ENCODE results near the gene RPS19BP1.

Gene RPS19BP1

GRCh38 chr22:39487826-39488520 is 44.6 kb downstream of the RPS19BP1 start:
- H3K27ac ChIP-seq = no peak overlapping the region
- in situ Hi-C loops (cut with HindIII; ENCODE audit: low pct_ligation_motif_present, low sequenced_read_pairs) = no loop called here
- H3K4me3 ChIP-seq (ENCODE audit: low read depth, low read length) = no peak overlapping the region
- TF ChIP-seq CTCF (IDR thresholded peaks at IDR 0.05; ENCODE audit: low read depth, low read length, missing control alignments) = no peak
- DNase-seq = no peak
- H3K36me3 ChIP-seq (replicated peaks) = no peaks in the 10 kb centered on the region
- no peaks in the 10 kb centered on the region for H3K27me3 ChIP-seq (replicated peaks)

GRCh38 chr22:39486951-39487825 is 45.4 kb downstream of the RPS19BP1 start:
- Histone ChIP-seq H3K27me3 (replicated peaks) (no peaks in the 10 kb centered on the region), H3K27ac (no peak overlapping the region), H3K4me3 (ENCODE audit: low read depth, low read length) (no peak overlapping the region), H3K36me3 (replicated peaks) (no peaks in the 10 kb centered on the region)
- no peak for TF ChIP-seq CTCF (IDR thresholded peaks at IDR 0.05; ENCODE audit: low read depth, low read length, missing control alignments)
- no peak for DNase-seq
- in situ Hi-C loops (cut with HindIII; ENCODE audit: low pct_ligation_motif_present, low sequenced_read_pairs) = no loop called here

- DNase-seq = no peak
- no peak overlapping the region for H3K27ac ChIP-seq
- H3K4me3 ChIP-seq (ENCODE audit: low read depth, low read length) = no peak overlapping the region
- no peak for TF ChIP-seq CTCF (IDR thresholded peaks at IDR 0.05; ENCODE audit: low read depth, low read length, missing control alignments)
- H3K36me3 ChIP-seq (replicated peaks) = no peaks in the 10 kb centered on the region
- in situ Hi-C loops (cut with HindIII; ENCODE audit: low pct_ligation_motif_present, low sequenced_read_pairs) = no loop called here
- H3K27me3 ChIP-seq (replicated peaks) = no peaks in the 10 kb centered on the region
These were observed 49.8 kb downstream of the RPS19BP1 start for GRCh38 chr22:39482768-39483167.

GRCh38 chr22:39481595-39481994 is 51.0 kb downstream of the RPS19BP1 start:
- DNase-seq = no peak
- Histone ChIP-seq H3K36me3 (replicated peaks) (no peaks in the 10 kb centered on the region), H3K27ac (no peak overlapping the region), H3K4me3 (ENCODE audit: low read depth, low read length) (no peak overlapping the region), H3K27me3 (replicated peaks) (no peaks in the 10 kb centered on the region)
- no peak for TF ChIP-seq CTCF (IDR thresholded peaks at IDR 0.05; ENCODE audit: low read depth, low read length, missing control alignments)
- in situ Hi-C loops (cut with HindIII; ENCODE audit: low pct_ligation_motif_present, low sequenced_read_pairs) = no loop called here

- no peak overlapping the region for H3K4me3 ChIP-seq (ENCODE audit: low read depth, low read length)
- in situ Hi-C loops (cut with HindIII; ENCODE audit: low pct_ligation_motif_present, low sequenced_read_pairs) = no loop called here
- no peak for DNase-seq
- TF ChIP-seq CTCF (IDR thresholded peaks at IDR 0.05; ENCODE audit: low read depth, low read length, missing control alignments) = no peak
- no peaks in the 10 kb centered on the region for H3K36me3 ChIP-seq (replicated peaks)
- no peak overlapping the region for H3K27ac ChIP-seq
- H3K27me3 ChIP-seq (replicated peaks) = no peaks in the 10 kb centered on the region
These were observed 51.5 kb downstream of the RPS19BP1 start for GRCh38 chr22:39481054-39481453.
